ENCODE data around the gene EXOG. TPM values are rescaled to one million over a fixed set of nuclear protein-coding genes. Genes with fewer than 3 reads are reported as not detected.

The EXOG gene
- total RNA-seq, 2 donors from 2014 or later, result 6.1 to 12.0 TPM

GRCh38 chr3:38469852-38470251, 26.3 kb upstream of the EXOG start:
- H3K4me3 ChIP-seq, result no peak overlapping the region
- intact Hi-C loops (cut with DNase I), result no loop called here
- no peak for TF ChIP-seq CTCF (IDR thresholded peaks at IDR 0.05)
- H3K9me3 ChIP-seq, result no peaks in the 10 kb centered on the region
- no peaks in the 10 kb centered on the region for H3K4me1 ChIP-seq
- H3K27ac ChIP-seq, result no peak overlapping the region
- no peaks in the 10 kb centered on the region for H3K27me3 ChIP-seq
- H3K36me3 ChIP-seq, result no peaks in the 10 kb centered on the region
- no peak for DNase-seq
- no peak overlapping the region for H3K9ac ChIP-seq (ENCODE audit: low read depth in 2 of 2, low read length in 2 of 2)

DNA sequence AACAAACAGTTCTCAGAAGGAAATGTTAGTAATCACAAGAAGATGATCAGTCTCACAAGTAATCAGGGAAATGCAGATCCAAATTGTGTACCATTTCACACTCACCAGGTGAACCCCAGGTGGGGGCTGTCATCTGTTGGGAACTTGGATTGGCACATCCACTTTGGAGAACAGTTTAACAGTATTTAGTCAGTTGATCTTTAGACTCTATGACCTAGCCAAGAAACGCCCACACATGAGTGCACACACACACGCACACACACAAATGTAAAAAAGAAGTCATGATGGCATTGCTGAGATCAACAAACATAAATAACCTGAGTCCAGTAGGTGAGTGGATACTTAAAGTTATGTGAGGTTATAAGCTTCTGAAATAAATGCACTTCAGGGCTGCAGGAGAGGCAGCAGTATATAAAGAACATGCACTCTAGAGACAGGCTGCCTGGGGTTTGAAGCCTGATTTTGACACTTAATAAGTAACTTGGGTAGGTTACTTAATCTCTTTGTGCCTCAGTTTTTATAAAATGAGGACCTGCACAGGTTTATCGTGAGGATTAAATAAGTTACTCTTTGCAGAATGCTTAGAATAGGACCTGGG, 24.8 kb upstream of the EXOG start:
- no peak for DNase-seq
- no peak overlapping the region for H3K4me3 ChIP-seq
- H3K4me1 ChIP-seq, result no peaks in the 10 kb centered on the region
- no peaks in the 10 kb centered on the region for H3K36me3 ChIP-seq
- no peaks in the 10 kb centered on the region for H3K9me3 ChIP-seq
- intact Hi-C loops (cut with DNase I), result no loop called here
- H3K27ac ChIP-seq, result no peak overlapping the region
- no peaks in the 10 kb centered on the region for H3K27me3 ChIP-seq
- H3K9ac ChIP-seq (ENCODE audit: low read depth in 2 of 2, low read length in 2 of 2), result no peak overlapping the region
- TF ChIP-seq CTCF (IDR thresholded peaks at IDR 0.05), result no peak

GRCh38 chr3:38472342-38472741, 23.8 kb upstream of the EXOG start:
- Histone ChIP-seq H3K4me3 (no peak overlapping the region), H3K4me1 (no peaks in the 10 kb centered on the region), H3K9ac (ENCODE audit: low read depth in 2 of 2, low read length in 2 of 2) (no peak overlapping the region), H3K9me3 (no peaks in the 10 kb centered on the region), H3K36me3 (no peaks in the 10 kb centered on the region), H3K27ac (no peak overlapping the region), H3K27me3 (no peaks in the 10 kb centered on the region)
- DNase-seq, result no peak
- no peak for TF ChIP-seq CTCF (IDR thresholded peaks at IDR 0.05)
- intact Hi-C loops (cut with DNase I), result no loop called here

- H3K9me3 ChIP-seq, result no peaks in the 10 kb centered on the region
- H3K9ac ChIP-seq (ENCODE audit: low read depth in 2 of 2, low read length in 2 of 2), result no peak overlapping the region
- no peaks in the 10 kb centered on the region for H3K4me1 ChIP-seq
- H3K36me3 ChIP-seq, result no peaks in the 10 kb centered on the region
- no peak overlapping the region for H3K27ac ChIP-seq
- H3K27me3 ChIP-seq, result no peaks in the 10 kb centered on the region
- intact Hi-C loops (cut with DNase I), result no loop called here
- DNase-seq, result no peak
- H3K4me3 ChIP-seq, result no peak overlapping the region
- no peak for TF ChIP-seq CTCF (IDR thresholded peaks at IDR 0.05)
Observed at GRCh38 chr3:38473229-38473628, 22.9 kb upstream of the EXOG start.

DNA sequence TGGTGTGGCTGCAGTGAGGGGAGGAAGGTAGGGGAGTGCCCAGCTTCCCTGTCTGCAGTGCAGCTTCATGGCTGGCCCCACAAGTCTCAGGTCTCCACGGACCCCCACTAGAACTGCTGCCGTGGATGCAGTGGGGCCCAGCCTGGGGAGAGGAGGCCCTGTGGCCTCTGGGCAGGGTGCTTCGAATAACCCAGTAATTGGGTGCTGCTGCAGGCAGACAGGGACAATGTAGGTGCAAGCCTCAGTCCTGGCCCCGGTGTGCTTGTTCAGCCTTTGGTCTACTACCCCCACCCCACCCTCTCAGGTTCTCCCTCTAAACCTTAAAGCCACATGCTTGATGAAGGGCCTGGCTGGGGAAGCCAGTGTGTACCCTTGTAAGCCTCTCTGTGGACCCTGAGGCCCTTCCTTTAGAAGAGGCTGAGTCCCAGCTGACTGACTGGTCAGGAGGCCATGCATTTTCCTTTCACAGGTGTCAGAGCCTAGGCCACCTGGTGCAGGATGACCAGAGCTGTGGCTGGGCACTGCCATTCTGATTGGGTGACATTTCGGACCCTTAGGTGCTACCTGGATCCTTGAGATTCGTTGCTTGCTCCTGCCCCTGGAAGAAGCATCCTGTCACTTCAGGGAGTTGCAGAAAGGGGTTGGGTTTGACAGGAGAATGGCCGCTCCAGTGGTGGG, 21.1 kb upstream of the EXOG start:
- Histone ChIP-seq H3K4me1 (no peaks in the 10 kb centered on the region), H3K9me3 (no peaks in the 10 kb centered on the region), H3K27me3 (no peaks in the 10 kb centered on the region), H3K9ac (ENCODE audit: low read depth in 2 of 2, low read length in 2 of 2) (no peak overlapping the region), H3K36me3 (no peaks in the 10 kb centered on the region), H3K4me3 (no peak overlapping the region), H3K27ac (no peak overlapping the region)
- intact Hi-C loops (cut with DNase I), result loop anchor here (5.0 kb wide), 2 partner anchors 108 to 358 kb away; no protein-coding TSS in a partner anchor
- DNase-seq, result peak; percentile 12
- no peak for TF ChIP-seq CTCF (IDR thresholded peaks at IDR 0.05)
